NCI-H526 treated with DMSO at 0.1 percent for 48 hours (cell line): ENCODE data around the gene MYO7B.

Experiments used
- DNase-seq: peaks from one replicate; lab custom pipeline; 2025; lab: John Stamatoyannopoulos, UW

Gene MYO7B

GRCh38 chr2:127573298-127573697, 37.8 kb downstream of the MYO7B start:
- no peak for DNase-seq

GRCh38 chr2:127573771-127574170, 38.3 kb downstream of the MYO7B start:
- DNase-seq: no peak

GRCh38 chr2:127574656-127575055, 39.2 kb downstream of the MYO7B start:
- no peak for DNase-seq

GRCh38 chr2:127575185-127575765, 39.8 kb downstream of the MYO7B start:
- DNase-seq: no peak

- no peak for DNase-seq
Observed at GRCh38 chr2:127575941-127576432, 40.5 kb downstream of the MYO7B start.

- DNase-seq: no peak
Observed at GRCh38 chr2:127576433-127577207, 41.1 kb downstream of the MYO7B start.

- DNase-seq: no peak
Observed at GRCh38 chr2:127577208-127577475, 41.7 kb downstream of the MYO7B start.

- no peak for DNase-seq
Observed at GRCh38 chr2:127577503-127577902, 42.0 kb downstream of the MYO7B start.

GRCh38 chr2:127577973-127578372, 42.5 kb downstream of the MYO7B start:
- no peak for DNase-seq

GRCh38 chr2:127578411-127578810, 42.9 kb downstream of the MYO7B start:
- DNase-seq: no peak

- DNase-seq: no peak
Observed at GRCh38 chr2:127579231-127579630, 43.7 kb downstream of the MYO7B start.

GRCh38 chr2:127580167-127581049, 44.9 kb downstream of the MYO7B start:
- no peak for DNase-seq

GRCh38 chr2:127581050-127581345, 45.5 kb downstream of the MYO7B start:
- no peak for DNase-seq

- DNase-seq: no peak
Observed at GRCh38 chr2:127581516-127582490, 46.3 kb downstream of the MYO7B start.

GRCh38 chr2:127582863-127583861, 47.7 kb downstream of the MYO7B start:
- DNase-seq: no peak

GRCh38 chr2:127584047-127584446, 48.6 kb downstream of the MYO7B start:
- DNase-seq: no peak

- DNase-seq: no peak
Observed at GRCh38 chr2:127584516-127585033, 49.1 kb downstream of the MYO7B start.

GRCh38 chr2:127585270-127585807, 49.9 kb downstream of the MYO7B start:
- no peak for DNase-seq

- no peak for DNase-seq
Observed at GRCh38 chr2:127586136-127586535, 50.7 kb downstream of the MYO7B start.

- no peak for DNase-seq
Observed at GRCh38 chr2:127586746-127587295, 51.3 kb downstream of the MYO7B start.
